T-helper 22 cell (primary cell): Measurements from ENCODE around the gene ZFP3.
"Not testable (repeated sequence)": the region's sequence is repeated elsewhere in the genome, so short reads cannot be mapped to it uniquely, and the experiment has no call there.

Experiments
- DNase-seq: peaks from one replicate; pipeline ENCODE4 v3.0.0-alpha.2; 2020; ENCODE audit warnings: low read depth

The ZFP3 gene

GRCh38 chr17:5138616-5139457, 60.6 kb downstream of the ZFP3 start:
- DNase-seq, result no peak

GRCh38 chr17:5139458-5139732, 61.1 kb downstream of the ZFP3 start:
- no peak for DNase-seq

DNA sequence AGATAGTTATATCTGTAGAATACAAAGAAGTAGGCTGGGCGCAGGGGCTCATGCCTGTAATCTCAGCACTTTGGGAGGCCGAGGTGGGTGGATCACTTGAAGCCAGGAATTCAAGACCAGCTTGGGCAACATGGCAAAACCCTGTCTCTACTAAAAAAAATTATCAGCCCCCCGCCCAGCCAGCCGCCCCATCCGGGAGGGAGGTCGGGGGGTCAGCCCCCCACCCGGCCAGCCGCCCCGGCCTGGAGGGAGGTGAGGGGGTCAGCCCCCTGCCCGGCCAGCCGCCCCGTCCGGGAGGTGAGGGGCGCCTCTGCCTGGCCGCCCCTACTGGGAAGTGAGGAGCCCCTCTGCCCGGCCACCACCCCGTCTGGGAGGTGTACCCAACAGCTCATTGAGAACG, 64.6 kb downstream of the ZFP3 start:
- DNase-seq, result not testable (repeated sequence)
